GM19240 (cell line): ENCODE results near the gene TNRC6B.
A peak's percentile ranks its signal among the peaks of the same experiment; 100 is the strongest.
"Not testable (repeated sequence)": the region's sequence is repeated elsewhere in the genome, so short reads cannot be mapped to it uniquely, and the experiment has no call there.

Experiments used
- DNase-seq: peaks from one replicate; pipeline ENCODE4 v3.0.0; 2011; ENCODE audit warnings: low spot score; ENCODE audit not compliant: insufficient read length

Gene TNRC6B

GRCh38 chr22:40213478-40213877 lies 35.8 kb downstream of the TNRC6B start:
- DNase-seq: no peak

DNA sequence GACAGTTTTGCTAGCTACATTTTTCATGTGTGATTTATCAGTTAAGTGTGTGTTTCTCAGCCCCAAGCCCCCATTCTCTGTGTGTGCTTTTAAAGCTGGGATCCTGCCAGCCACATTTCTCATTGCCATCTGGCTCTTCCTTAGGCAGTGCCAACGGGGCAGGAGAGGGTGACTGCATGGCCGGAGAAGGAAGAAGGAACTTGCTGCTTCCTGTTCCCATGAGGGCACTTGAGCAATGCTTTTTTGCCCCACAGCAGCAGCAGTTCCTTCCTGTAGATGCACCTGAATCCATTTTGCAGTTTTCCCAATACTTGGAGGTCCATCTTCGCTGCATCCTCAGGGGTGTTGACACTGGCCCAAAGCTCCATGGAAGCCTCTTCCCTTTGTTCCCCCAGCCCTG lies 37.5 kb downstream of the TNRC6B start:
- no peak for DNase-seq

GRCh38 chr22:40216041-40216756 lies 38.5 kb downstream of the TNRC6B start:
- DNase-seq: peak; percentile 21

DNA sequence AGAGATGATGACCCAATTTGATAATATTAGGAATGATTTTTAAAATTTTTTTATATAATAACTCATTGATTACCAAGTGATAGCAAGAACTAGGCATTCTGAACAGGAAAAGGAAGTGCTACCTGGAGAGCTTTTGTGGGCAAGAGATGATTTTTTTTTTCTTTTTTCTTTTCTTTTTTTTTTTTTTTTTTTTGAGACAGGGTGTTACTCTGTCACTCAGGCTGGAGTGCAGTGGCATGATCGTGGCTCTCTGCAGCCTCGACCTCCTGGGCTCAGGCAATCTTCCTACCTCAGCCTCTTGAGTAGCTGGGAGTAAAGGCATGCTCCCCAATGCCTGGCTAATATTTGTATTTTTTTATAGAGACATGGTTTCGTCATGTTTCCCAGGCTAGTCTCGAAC lies 40.4 kb downstream of the TNRC6B start:
- DNase-seq: no peak

GRCh38 chr22:40218723-40219294 lies 41.1 kb downstream of the TNRC6B start:
- no peak for DNase-seq

GRCh38 chr22:40220316-40221054 lies 42.8 kb downstream of the TNRC6B start:
- no peak for DNase-seq

GRCh38 chr22:40221055-40221414 lies 43.3 kb downstream of the TNRC6B start:
- no peak for DNase-seq

- not testable (repeated sequence) for DNase-seq
Observed at GRCh38 chr22:40222979-40223378, 45.3 kb downstream of the TNRC6B start.

GRCh38 chr22:40224702-40225101 lies 47.0 kb downstream of the TNRC6B start:
- no peak for DNase-seq

GRCh38 chr22:40226620-40227019 lies 48.9 kb downstream of the TNRC6B start:
- DNase-seq: no peak

GRCh38 chr22:40231618-40232313 lies 54.0 kb downstream of the TNRC6B start:
- no peak for DNase-seq

DNA sequence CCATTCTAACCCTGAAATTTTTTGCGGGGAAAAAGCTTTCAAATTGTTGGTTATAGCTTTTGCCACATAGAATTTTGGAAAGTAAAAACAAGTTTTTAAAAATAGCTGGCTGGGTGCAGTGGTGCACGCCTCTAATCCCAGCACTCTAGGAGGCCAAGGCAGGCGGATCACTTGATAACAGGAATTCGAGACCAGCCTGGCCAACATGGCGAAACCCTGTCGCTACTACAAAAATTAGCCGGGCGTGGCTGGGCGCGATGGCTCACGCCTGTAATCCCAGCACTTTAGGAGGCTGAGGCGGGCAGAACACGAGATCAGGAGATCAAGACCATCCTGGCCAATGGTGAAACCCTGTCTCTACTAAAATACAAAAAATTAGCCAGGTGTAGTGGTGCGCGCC lies 54.9 kb downstream of the TNRC6B start:
- DNase-seq: no peak

- DNase-seq: no peak
Observed at GRCh38 chr22:40233886-40234285, 56.2 kb downstream of the TNRC6B start.

DNA sequence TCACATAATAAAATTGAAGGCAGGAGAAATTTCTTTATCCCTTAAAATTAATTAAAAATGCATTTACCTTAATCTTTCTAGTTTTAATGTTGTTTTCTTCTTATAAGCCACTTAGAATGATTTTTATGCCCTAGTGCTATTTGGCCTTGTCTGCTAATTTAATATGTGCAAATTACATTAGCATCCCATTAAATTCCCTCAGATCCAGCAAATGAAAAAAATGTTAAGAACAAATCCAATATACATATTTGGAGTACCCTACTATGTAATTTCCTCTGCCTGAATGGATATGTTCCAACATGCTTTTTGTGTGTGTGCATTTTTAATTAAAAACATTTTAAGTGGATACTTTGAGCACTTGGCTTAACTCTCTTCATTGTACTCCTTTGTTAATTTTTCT lies 56.9 kb downstream of the TNRC6B start:
- no peak for DNase-seq

DNA sequence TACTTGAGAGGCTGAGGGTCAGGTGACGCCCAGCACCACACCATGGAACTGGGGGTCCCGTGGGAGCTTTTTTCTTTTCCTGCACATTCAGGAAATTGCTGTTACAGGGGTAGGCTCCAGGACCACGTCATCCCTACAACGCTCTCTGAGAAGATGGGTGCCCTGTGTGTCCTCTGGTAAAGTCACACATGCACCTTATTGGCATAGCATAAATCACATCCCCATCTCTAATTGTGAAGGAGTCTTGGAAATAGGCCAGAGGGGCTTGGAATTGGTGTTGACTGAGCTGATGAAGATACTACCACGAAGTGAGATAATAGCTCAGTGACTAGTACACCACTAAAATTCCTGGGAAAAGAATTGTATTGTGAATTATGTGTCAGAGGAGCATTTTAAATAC lies 57.6 kb downstream of the TNRC6B start:
- no peak for DNase-seq

DNA sequence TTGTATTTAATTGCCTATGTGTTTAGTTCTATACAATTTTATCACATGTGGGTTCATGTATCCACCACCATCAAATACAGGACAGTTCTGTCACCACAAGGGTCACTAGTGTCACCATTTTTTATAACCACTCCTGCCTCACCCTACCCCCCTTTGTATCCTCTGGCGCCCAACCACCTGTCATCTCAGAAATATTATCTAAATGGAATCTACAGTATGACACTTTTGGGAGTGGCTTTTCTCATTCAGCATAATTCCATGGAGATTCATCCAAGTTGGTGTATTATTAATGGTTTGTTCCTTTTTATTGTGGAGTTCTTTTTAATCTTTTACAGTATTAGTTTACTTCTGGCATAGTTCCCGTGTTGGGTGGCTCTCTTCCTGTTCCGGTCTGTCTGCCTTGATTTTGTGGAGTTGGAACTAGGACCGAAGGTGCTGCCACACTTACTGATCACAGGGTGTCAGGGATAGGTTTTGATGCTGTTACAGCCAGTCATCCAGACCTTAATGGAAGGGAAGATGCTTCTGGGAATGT lies 58.5 kb downstream of the TNRC6B start:
- no peak for DNase-seq

DNA sequence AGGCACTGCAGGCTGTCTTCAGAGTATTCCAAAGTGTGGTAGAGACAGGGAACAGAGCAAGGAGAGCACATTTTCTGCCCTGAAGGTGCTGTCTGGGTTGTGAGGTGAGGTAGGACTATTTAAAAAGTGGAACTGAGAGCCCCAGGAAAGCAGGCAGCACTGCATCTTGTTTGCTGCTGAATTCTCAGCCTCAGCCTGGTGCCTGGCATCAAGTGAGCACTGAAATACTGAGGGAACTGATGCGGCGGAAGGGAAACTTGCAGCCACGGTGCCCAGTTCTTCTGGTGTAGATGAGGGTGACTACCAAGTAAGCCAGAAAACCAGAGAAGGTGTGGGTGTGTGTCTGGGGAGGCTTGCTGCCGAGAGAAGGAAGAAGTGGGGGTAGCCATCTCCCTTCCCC lies 59.5 kb downstream of the TNRC6B start:
- peak; percentile 14 for DNase-seq

- no peak for DNase-seq
Observed at GRCh38 chr22:40237788-40238424, 60.2 kb downstream of the TNRC6B start.

DNA sequence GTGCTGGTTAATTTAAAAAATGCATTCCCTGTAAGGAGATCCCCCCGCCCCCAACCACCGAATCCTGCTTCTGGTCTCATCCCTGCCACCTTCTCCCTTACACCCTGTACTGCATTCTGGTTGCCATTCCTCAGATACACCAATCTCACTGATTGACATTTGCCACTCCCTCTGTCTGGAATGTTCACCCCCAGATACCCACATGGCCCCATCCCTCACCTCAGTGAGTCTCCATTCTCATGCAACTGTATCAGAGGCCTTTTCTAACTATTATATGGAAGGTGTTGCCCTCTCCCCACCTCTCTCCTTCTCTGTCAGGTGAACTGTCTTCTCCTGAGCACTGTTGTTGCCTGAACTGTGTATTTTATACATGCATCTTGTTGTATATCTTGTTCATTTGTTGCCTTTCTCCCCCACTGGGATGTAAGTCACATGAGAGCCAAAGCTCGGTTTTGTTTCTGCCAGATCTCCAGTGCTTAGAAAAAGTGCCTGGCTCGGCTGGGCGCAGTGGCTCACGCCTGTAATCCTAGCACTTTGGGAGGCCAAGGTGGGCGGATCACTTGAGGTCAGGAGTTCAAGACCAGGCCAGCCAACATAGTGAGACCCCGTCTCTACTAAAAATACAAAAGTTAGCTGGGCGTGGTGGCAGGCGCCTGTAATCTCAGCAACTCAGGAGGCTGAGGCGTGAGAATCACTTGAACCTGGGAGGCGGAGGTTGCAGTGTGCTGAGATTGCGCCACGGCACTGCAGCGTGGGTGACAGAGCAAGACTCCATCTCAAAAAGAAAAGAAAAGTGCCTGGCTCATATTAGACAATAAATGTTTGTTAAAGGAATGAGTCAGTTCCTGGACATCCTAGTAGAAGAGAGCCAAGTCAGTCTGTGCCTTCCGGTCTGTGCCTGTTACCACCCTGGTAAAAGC lies 61.0 kb downstream of the TNRC6B start:
- no peak for DNase-seq

GRCh38 chr22:40239345-40239683 lies 61.6 kb downstream of the TNRC6B start:
- no peak for DNase-seq
